HepG2 (cell line): Measurements from ENCODE around the gene COL18A1. TPM values are rescaled to one million over a fixed set of nuclear protein-coding genes. Genes with fewer than 3 reads are reported as not detected.

Experiments used
- JDP2 ChIP-seq: sonication (generic); formaldehyde crosslinking; IDR thresholded peaks from 2 replicates; pipeline ENCODE4 v1.8.1; 2022; ENCODE audit warnings: missing genetic modification reagents, borderline replicate concordance
- ZC3H4 ChIP-seq: sonication (generic); formaldehyde crosslinking; IDR thresholded peaks from 2 replicates; pipeline ENCODE4 v1.4.0; 2020; ENCODE audit warnings: missing genetic modification reagents, borderline replicate concordance
- ZFAT ChIP-seq: sonication (generic); formaldehyde crosslinking; conservative IDR thresholded peaks from 2 replicates; pipeline ENCODE4 v1.8.1; 2023; ENCODE audit warnings: missing genetic modification reagents, inconsistent platforms
- ZFP91 ChIP-seq: sonication (generic); formaldehyde crosslinking; IDR thresholded peaks from 2 replicates; pipeline ENCODE4 v1.9.0; 2022; ENCODE audit warnings: missing genetic modification reagents, mild to moderate bottlenecking, borderline replicate concordance
- ZHX1 ChIP-seq: sonication (generic); formaldehyde crosslinking; IDR thresholded peaks from 2 replicates; pipeline ENCODE4 v1.8.1; 2022; ENCODE audit warnings: low read depth, mild to moderate bottlenecking, missing genetic modification reagents
- ZNF276 ChIP-seq: sonication (generic); formaldehyde crosslinking; IDR thresholded peaks from 2 replicates; pipeline ENCODE4 v1.4.0; 2020; ENCODE audit warnings: mild to moderate bottlenecking, low read depth, missing genetic modification reagents
- ZNF556 ChIP-seq: sonication (generic); formaldehyde crosslinking; IDR thresholded peaks from 2 replicates; pipeline ENCODE4 v1.4.0; 2020; ENCODE audit warnings: mild to moderate bottlenecking, missing genetic modification reagents, borderline replicate concordance
- ZNF710 ChIP-seq: sonication (generic); formaldehyde crosslinking; IDR thresholded peaks from 2 replicates; pipeline ENCODE4 v1.5.0; 2020; ENCODE audit warnings: mild to moderate bottlenecking, missing genetic modification reagents, borderline replicate concordance
- polyA plus RNA-seq, 8 experiments: library from polyadenylated mRNA; depleted of rRNA in 3 of 8; stranded (reverse) in 7 of 8; unstranded in 1 of 8; fragments of >200 nt; fragmentation: Illumina TruSeq in 4 of 8; extraction: Trizol in 4 of 8; gene quantifications; 2 replicates each; pipeline versions ENCODE4 v1.2.1 to v1.2.3, GENCODE V29; 2011 to 2016; ENCODE audit warnings: low read depth in 4 of 8, missing spikeins in 1 of 8, mixed read lengths in 1 of 8; ENCODE audit not compliant: insufficient read depth in 1 of 8
- total RNA-seq, 5 experiments: library from RNA; depleted of rRNA; stranded (reverse); fragments of >200 nt; fragmentation: Illumina TruSeq; extraction: Trizol; gene quantifications; 2 replicates each; pipeline ENCODE4 v1.2.3, GENCODE V29; 2016; ENCODE audit warnings: low read depth in 1 of 5
- TF ChIP-seq, protein P1 (sequence below): sonication (generic); formaldehyde crosslinking; IDR thresholded peaks from 2 replicates; pipeline ENCODE4 v1.4.0; 2020; ENCODE audit warnings: mild to moderate bottlenecking, missing genetic modification reagents

COL18A1 gene
- total and polyA plus RNA-seq, 2 of the 13 experiments (the other 11 are each of a cell fraction or from before 2014, with no cell fraction given) = 79.0 to 102 TPM

DNA sequence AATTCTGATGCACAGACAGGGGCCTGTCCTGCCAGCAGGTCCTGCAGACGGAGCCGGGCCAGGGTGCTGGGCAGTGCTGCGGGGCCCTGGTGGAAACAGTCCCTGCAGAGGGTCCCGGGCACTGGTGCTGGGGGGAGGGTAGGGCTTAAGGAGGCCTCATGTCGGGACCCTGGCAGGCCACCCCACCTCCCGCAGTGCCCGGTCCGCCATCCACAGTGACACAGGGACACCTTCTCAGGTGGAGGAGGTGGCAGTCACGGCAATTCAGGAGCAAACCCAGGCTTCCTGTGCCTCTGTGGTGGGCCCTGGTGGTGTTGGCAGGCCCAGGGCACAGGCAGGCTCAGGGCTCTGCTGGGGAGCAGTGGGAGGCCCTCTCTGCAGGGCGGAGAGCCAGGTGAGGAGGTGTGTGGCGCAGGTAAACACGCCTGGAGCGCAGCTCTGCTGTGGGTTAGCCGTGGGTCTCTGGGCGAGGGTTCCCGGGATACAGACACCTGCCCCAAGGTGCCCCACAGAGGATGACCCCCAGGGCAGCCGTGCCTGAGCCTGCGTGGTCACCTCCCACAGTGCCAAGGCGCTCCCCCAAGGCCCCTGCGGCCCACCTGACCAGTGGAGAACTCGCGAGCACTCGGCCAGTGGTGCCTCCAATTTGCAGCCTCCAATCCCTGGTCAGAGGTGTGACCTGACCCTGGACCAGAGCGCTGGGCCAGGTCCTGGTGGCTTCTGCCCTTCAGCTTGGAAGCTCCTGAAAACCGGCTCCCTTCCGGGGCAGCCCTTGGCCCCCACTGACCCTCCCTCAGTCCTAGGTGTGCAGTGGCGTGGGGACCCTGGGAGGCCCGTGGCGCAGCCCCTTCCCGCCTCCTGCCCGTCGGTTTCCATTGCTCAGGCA is 19.2 kb downstream of the COL18A1 start (continued):
- no peak for TF ChIP-seq JDP2 (CRISPR knock-in tag)
- TF ChIP-seq ZNF556 (CRISPR knock-in tag) = 0 out of 2 replicates have a peak, but pooled peaks have one; percentile 3
- no peak for TF ChIP-seq ZC3H4
- 0 out of 2 replicates have a peak, but pooled peaks have one; percentile 17 for TF ChIP-seq ZHX1 (CRISPR knock-in tag)
- TF ChIP-seq ZFP91 (CRISPR knock-in tag) = peak; percentile 4; the same call in 1 of the 2 replicates
- TF ChIP-seq, protein P1, sequence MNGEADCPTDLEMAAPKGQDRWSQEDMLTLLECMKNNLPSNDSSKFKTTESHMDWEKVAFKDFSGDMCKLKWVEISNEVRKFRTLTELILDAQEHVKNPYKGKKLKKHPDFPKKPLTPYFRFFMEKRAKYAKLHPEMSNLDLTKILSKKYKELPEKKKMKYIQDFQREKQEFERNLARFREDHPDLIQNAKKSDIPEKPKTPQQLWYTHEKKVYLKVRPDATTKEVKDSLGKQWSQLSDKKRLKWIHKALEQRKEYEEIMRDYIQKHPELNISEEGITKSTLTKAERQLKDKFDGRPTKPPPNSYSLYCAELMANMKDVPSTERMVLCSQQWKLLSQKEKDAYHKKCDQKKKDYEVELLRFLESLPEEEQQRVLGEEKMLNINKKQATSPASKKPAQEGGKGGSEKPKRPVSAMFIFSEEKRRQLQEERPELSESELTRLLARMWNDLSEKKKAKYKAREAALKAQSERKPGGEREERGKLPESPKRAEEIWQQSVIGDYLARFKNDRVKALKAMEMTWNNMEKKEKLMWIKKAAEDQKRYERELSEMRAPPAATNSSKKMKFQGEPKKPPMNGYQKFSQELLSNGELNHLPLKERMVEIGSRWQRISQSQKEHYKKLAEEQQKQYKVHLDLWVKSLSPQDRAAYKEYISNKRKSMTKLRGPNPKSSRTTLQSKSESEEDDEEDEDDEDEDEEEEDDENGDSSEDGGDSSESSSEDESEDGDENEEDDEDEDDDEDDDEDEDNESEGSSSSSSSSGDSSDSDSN (CRISPR knock-in tag) = no peak
- TF ChIP-seq ZNF276 = 0 out of 2 replicates have a peak, but pooled peaks have one; percentile 6
- TF ChIP-seq ZNF710 (CRISPR knock-in tag) = no peak
- TF ChIP-seq ZFAT (CRISPR knock-in tag) = no peak
- TF ChIP-seq, all 625 proteins: peak for 19
